ENCODE data around the gene KIF11. TPM values are rescaled to one million over a fixed set of nuclear protein-coding genes. Genes with fewer than 3 reads are reported as not detected.
A peak's percentile ranks its signal among the peaks of the same experiment; 100 is the strongest.

The KIF11 gene
- total and polyA plus RNA-seq, 9 of the 15 experiments (the other 6 are each of a cell fraction or from before 2014, with no cell fraction given) = 11.3 to 54.4 (median 29.2) TPM

DNA sequence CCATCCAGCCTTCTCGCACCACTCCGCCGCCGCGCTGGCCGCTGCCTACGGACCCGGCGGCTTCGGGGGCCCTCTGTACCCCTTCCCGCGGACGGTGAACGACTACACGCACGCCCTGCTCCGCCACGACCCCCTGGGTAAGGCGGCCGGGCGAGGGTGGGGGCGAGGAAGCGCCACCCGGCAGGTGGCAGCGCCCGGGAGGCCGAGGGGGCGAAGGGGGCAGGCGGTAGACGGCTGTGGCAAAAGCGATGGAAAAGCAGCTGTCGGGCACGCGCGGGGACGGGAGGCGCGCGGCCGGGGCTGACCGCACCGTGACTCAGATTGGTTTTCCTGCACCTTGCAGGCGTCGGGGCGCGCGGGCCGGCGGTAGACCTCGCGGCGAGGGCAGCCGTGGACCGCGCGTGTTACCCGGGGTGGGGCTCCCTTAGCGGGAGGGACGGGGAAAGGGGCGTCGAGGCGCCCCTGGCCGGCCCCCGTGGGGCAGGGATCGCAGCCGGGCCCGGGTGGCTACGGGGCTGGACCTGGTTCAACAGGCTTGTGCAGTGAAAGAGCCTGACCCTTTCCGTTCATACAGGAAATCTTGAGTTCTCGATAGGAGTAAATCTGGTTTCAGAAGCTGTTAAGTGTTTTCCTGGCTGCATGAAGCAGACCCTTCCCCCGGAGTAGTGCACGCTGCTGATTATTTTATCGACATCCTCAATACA is 97.4 kb downstream of the KIF11 start (continued):
- TF ChIP-seq, protein P1, sequence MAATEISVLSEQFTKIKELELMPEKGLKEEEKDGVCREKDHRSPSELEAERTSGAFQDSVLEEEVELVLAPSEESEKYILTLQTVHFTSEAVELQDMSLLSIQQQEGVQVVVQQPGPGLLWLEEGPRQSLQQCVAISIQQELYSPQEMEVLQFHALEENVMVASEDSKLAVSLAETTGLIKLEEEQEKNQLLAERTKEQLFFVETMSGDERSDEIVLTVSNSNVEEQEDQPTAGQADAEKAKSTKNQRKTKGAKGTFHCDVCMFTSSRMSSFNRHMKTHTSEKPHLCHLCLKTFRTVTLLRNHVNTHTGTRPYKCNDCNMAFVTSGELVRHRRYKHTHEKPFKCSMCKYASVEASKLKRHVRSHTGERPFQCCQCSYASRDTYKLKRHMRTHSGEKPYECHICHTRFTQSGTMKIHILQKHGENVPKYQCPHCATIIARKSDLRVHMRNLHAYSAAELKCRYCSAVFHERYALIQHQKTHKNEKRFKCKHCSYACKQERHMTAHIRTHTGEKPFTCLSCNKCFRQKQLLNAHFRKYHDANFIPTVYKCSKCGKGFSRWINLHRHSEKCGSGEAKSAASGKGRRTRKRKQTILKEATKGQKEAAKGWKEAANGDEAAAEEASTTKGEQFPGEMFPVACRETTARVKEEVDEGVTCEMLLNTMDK (IDR thresholded peaks at IDR 0.05; ENCODE audit: borderline replicate concordance, insufficient read depth, low read depth, low read length, poor library complexity, severe bottlenecking) = no peak
- TF ChIP-seq ZNF316 (IDR thresholded peaks at IDR 0.05) (no peak), HDAC8 (tag; IDR thresholded peaks at IDR 0.05) (no peak), FOXP1 (CRISPR knock-in tag; IDR thresholded peaks at IDR 0.05) (no peak), ZNF197 (CRISPR knock-in tag; IDR thresholded peaks at IDR 0.05; ENCODE audit: low read depth) (no peak), PCBP2 (IDR thresholded peaks at IDR 0.05; ENCODE audit: low read depth, low read length, poor library complexity, severe bottlenecking) (no peak), ZNF263 (CRISPR knock-in tag; IDR thresholded peaks at IDR 0.05; ENCODE audit: borderline replicate concordance) (no peak), NFATC3 (IDR thresholded peaks at IDR 0.05) (no peak), ASH1L (IDR thresholded peaks at IDR 0.05; ENCODE audit: borderline replicate concordance, low read depth, partially characterized antibody) (no peak), STAG1 (CRISPR knock-in tag; IDR thresholded peaks at IDR 0.05; ENCODE audit: borderline replicate concordance) (no peak), POLR2AphosphoS2 (IDR thresholded peaks at IDR 0.05; ENCODE audit: low read length) (no peak)
- TF ChIP-seq, protein P2, sequence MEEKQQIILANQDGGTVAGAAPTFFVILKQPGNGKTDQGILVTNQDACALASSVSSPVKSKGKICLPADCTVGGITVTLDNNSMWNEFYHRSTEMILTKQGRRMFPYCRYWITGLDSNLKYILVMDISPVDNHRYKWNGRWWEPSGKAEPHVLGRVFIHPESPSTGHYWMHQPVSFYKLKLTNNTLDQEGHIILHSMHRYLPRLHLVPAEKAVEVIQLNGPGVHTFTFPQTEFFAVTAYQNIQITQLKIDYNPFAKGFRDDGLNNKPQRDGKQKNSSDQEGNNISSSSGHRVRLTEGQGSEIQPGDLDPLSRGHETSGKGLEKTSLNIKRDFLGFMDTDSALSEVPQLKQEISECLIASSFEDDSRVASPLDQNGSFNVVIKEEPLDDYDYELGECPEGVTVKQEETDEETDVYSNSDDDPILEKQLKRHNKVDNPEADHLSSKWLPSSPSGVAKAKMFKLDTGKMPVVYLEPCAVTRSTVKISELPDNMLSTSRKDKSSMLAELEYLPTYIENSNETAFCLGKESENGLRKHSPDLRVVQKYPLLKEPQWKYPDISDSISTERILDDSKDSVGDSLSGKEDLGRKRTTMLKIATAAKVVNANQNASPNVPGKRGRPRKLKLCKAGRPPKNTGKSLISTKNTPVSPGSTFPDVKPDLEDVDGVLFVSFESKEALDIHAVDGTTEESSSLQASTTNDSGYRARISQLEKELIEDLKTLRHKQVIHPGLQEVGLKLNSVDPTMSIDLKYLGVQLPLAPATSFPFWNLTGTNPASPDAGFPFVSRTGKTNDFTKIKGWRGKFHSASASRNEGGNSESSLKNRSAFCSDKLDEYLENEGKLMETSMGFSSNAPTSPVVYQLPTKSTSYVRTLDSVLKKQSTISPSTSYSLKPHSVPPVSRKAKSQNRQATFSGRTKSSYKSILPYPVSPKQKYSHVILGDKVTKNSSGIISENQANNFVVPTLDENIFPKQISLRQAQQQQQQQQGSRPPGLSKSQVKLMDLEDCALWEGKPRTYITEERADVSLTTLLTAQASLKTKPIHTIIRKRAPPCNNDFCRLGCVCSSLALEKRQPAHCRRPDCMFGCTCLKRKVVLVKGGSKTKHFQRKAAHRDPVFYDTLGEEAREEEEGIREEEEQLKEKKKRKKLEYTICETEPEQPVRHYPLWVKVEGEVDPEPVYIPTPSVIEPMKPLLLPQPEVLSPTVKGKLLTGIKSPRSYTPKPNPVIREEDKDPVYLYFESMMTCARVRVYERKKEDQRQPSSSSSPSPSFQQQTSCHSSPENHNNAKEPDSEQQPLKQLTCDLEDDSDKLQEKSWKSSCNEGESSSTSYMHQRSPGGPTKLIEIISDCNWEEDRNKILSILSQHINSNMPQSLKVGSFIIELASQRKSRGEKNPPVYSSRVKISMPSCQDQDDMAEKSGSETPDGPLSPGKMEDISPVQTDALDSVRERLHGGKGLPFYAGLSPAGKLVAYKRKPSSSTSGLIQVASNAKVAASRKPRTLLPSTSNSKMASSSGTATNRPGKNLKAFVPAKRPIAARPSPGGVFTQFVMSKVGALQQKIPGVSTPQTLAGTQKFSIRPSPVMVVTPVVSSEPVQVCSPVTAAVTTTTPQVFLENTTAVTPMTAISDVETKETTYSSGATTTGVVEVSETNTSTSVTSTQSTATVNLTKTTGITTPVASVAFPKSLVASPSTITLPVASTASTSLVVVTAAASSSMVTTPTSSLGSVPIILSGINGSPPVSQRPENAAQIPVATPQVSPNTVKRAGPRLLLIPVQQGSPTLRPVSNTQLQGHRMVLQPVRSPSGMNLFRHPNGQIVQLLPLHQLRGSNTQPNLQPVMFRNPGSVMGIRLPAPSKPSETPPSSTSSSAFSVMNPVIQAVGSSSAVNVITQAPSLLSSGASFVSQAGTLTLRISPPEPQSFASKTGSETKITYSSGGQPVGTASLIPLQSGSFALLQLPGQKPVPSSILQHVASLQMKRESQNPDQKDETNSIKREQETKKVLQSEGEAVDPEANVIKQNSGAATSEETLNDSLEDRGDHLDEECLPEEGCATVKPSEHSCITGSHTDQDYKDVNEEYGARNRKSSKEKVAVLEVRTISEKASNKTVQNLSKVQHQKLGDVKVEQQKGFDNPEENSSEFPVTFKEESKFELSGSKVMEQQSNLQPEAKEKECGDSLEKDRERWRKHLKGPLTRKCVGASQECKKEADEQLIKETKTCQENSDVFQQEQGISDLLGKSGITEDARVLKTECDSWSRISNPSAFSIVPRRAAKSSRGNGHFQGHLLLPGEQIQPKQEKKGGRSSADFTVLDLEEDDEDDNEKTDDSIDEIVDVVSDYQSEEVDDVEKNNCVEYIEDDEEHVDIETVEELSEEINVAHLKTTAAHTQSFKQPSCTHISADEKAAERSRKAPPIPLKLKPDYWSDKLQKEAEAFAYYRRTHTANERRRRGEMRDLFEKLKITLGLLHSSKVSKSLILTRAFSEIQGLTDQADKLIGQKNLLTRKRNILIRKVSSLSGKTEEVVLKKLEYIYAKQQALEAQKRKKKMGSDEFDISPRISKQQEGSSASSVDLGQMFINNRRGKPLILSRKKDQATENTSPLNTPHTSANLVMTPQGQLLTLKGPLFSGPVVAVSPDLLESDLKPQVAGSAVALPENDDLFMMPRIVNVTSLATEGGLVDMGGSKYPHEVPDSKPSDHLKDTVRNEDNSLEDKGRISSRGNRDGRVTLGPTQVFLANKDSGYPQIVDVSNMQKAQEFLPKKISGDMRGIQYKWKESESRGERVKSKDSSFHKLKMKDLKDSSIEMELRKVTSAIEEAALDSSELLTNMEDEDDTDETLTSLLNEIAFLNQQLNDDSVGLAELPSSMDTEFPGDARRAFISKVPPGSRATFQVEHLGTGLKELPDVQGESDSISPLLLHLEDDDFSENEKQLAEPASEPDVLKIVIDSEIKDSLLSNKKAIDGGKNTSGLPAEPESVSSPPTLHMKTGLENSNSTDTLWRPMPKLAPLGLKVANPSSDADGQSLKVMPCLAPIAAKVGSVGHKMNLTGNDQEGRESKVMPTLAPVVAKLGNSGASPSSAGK (IDR thresholded peaks at IDR 0.05) = peak; percentile 76
- TF ChIP-seq, protein P3, sequence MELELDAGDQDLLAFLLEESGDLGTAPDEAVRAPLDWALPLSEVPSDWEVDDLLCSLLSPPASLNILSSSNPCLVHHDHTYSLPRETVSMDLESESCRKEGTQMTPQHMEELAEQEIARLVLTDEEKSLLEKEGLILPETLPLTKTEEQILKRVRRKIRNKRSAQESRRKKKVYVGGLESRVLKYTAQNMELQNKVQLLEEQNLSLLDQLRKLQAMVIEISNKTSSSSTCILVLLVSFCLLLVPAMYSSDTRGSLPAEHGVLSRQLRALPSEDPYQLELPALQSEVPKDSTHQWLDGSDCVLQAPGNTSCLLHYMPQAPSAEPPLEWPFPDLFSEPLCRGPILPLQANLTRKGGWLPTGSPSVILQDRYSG (tag; conservative IDR thresholded peaks at IDR 0.05; ENCODE audit: low read depth) = no peak

All from K562 (cell line).